Fibroblast of the aortic adventitia (primary cell): ENCODE measurements around the gene DNAJB7. TPM values are rescaled to one million over a fixed set of nuclear protein-coding genes. Genes with fewer than 3 reads are reported as not detected.
"Not testable (repeated sequence)": the region's sequence is repeated elsewhere in the genome, so short reads cannot be mapped to it uniquely, and the experiment has no call there.

Experiments
- DNase-seq: peaks from one replicate; pipeline ENCODE4 v3.0.0-alpha.2; 2010; ENCODE audit warnings: low read depth
- H3K4me3 ChIP-seq: 2 replicates; pipeline ENCODE4 v1.5.1; 2011; ENCODE audit warnings: low read depth, mild to moderate bottlenecking, control low read depth, low read length, moderate library complexity
- total RNA-seq: library from RNA; depleted of rRNA; stranded (reverse); fragments of >200 nt; gene quantifications from 2 replicates; pipeline ENCODE4 v1.2.3, GENCODE V29; 2012; ENCODE audit warnings: low replicate concordance
- TF ChIP-seq, protein P1 (sequence below): IDR thresholded peaks from 2 replicates; pipeline ENCODE4 v1.5.1; 2011; ENCODE audit warnings: mild to moderate bottlenecking, low read length, control low read depth, inconsistent platforms; ENCODE audit not compliant: insufficient read depth

DNAJB7 gene
- total RNA-seq, 1 donor, result not detected

DNA sequence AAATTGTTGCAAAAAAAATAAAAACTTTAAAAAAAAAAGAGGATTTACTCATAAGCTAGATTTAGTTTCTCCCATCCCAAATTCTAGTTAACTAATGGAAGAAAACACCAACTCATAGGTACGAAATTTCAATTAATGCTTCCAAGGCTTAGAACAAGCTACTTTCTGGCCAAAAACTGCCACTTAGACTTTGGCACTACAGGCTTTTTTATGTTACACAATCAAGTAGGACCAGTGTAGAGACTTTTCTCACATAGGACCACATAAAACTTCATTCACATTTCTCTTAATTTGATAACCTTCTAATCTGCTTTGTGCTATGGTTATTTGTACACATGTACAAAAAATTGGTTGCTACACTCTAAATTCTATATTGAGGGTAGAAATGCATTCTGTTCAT, 8.6 kb downstream of the DNAJB7 start:
- H3K4me3 ChIP-seq, result peak overlapping the region; percentile 1
- DNase-seq, result no peak
- TF ChIP-seq, protein P1, sequence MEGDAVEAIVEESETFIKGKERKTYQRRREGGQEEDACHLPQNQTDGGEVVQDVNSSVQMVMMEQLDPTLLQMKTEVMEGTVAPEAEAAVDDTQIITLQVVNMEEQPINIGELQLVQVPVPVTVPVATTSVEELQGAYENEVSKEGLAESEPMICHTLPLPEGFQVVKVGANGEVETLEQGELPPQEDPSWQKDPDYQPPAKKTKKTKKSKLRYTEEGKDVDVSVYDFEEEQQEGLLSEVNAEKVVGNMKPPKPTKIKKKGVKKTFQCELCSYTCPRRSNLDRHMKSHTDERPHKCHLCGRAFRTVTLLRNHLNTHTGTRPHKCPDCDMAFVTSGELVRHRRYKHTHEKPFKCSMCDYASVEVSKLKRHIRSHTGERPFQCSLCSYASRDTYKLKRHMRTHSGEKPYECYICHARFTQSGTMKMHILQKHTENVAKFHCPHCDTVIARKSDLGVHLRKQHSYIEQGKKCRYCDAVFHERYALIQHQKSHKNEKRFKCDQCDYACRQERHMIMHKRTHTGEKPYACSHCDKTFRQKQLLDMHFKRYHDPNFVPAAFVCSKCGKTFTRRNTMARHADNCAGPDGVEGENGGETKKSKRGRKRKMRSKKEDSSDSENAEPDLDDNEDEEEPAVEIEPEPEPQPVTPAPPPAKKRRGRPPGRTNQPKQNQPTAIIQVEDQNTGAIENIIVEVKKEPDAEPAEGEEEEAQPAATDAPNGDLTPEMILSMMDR, result no peak

DNA sequence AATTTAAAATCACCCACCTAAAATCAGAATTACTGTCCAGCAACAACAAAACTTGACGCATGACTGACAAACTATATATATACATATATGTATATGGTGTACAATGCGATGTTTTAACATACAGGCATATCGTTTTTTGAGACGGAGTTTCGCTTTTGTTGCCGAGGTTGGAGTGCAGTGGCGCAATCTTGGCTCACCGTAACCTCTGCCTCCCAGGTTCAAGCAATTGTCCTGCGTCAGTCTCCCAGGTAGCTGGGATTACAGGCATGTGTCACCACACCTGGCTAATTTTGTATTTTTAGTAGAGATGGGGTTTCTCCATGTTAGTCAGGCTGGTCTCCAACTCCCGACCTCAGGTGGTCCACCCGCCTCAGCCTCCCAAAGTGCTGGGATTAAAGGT, 16.1 kb downstream of the DNAJB7 start:
- not testable (repeated sequence) for H3K4me3 ChIP-seq, DNase-seq

- TF ChIP-seq, protein P1, result no peak
- H3K4me3 ChIP-seq, result no peak overlapping the region
- DNase-seq, result no peak
These were observed 17.0 kb downstream of the DNAJB7 start for GRCh38 chr22:40844951-40845350.

GRCh38 chr22:40838486-40838885, 23.4 kb downstream of the DNAJB7 start:
- TF ChIP-seq, protein P1, result no peak
- DNase-seq, result no peak
- no peak overlapping the region for H3K4me3 ChIP-seq

DNA sequence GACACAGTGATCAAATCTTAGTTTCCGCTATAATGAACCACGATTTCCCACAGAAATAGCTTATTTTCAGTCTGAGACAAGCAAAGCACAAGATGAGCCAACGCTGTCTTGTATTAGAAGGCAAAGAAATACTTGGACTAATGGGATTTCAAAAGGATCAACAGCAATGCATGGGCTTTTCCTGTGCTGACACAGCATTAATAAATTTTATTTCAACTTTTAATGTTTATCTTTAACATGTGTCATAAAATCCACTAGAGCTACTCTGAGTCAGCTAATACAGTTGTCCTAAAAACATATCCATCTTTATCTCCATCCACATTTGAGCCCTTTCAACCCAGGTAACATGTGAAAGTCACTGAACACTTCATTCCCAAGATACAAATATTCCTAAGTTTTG, 27.3 kb downstream of the DNAJB7 start:
- DNase-seq, result no peak
- no peak overlapping the region for H3K4me3 ChIP-seq
- TF ChIP-seq, protein P1, result no peak

DNA sequence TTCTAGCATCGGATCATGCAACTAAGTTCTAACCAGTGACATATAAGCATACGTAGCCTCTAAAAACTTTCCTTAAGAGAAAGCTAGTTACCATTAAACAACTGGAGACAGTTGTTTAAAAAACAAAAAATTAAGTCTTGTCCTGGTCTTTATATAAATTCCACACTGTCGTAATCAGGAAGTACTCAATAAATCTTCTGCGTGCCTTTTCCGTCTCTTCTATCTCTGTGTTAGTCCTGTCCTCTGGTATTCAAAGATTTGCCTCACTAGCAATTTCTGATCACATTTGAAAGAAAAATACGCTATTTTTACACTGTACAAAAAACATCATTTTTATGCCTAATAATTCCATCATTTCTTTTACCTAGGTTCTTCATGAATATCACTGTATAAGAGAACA, 32.8 kb downstream of the DNAJB7 start:
- DNase-seq, result no peak
- TF ChIP-seq, protein P1, result no peak
- no peak overlapping the region for H3K4me3 ChIP-seq

DNA sequence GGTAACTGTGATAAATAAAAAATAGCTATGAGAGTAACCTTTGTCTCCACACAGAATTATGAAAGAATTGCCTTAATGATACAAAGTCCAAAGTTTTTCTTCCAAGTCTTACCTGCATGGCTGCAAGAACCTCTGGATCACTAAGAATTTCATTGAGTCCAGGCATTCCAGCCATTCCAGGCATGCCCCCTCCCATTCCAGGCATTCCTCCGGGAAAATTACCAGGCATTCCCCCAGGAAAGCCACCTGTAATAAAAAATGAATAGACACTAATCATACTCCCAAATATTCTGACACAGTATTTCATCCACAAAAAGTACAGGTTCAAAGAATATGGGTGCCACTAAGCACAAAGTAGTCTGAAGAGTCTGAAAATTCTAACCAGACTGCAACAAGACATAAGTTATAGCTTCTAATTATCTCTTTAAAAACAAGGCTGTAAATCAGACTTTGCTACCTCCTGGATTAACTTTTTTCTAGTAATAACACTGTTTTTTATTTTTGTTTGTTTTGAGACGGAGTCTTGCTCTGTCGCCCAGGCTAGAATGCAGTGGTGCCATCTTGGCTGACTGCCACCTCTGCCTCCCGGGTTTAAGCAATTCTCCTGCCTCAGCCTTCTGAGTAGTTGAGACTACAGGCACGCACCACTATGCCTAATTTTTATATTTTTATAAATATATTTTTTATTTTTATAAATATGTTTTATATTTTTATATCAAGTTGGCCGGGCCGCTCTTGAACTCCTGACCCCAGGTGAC, 34.8 kb downstream of the DNAJB7 start:
- no peak for DNase-seq
- TF ChIP-seq, protein P1, result no peak
- no peak overlapping the region for H3K4me3 ChIP-seq

GRCh38 chr22:40826292-40826691, 35.6 kb downstream of the DNAJB7 start:
- not testable (repeated sequence) for H3K4me3 ChIP-seq, DNase-seq
